Keratinocyte (primary cell): ENCODE data around the gene DPYSL4. TPM values are rescaled to one million over a fixed set of nuclear protein-coding genes. Genes with fewer than 3 reads are reported as not detected.

ENCODE experiments used
- DNase-seq: peaks from one replicate; pipeline ENCODE4 v3.0.0-alpha.2; 2011; ENCODE audit warnings: low read depth, missing footprints, low spot score
- FAIRE-seq: peaks from 2 replicates; lab custom pipeline; 2011; peaks lifted over from hg19 to GRCh38; lab: Jason Lieb, UNC
- H2AFZ ChIP-seq: 2 replicates; pipeline ENCODE4 v1.6.0; 2012; ENCODE audit warnings: low read length, control low read depth, inconsistent platforms; ENCODE audit not compliant: control insufficient read depth
- H3K27ac ChIP-seq: 2 replicates; pipeline ENCODE4 v1.5.1; 2011; ENCODE audit warnings: low read length; ENCODE audit not compliant: control insufficient read depth, insufficient read depth
- H3K27me3 ChIP-seq: 3 replicates; pipeline ENCODE4 v1.6.0; 2011; ENCODE audit warnings: low read length; ENCODE audit not compliant: control insufficient read depth, insufficient read depth; ENCODE audit errors: extremely low read depth
- H3K36me3 ChIP-seq, 2 experiments: 2 replicates in 1 of 2; 3 replicates in 1 of 2; pipeline ENCODE4 v1.5.1; 2011; ENCODE audit warnings: low read length in 2 of 2, mild to moderate bottlenecking in 1 of 2; ENCODE audit not compliant: control insufficient read depth in 2 of 2, insufficient read depth in 2 of 2; ENCODE audit errors: extremely low read depth in 1 of 2
- H3K4me1 ChIP-seq: 3 replicates; pipeline ENCODE4 v1.5.1; 2011; ENCODE audit warnings: low read length; ENCODE audit not compliant: control insufficient read depth, insufficient read depth; ENCODE audit errors: extremely low read depth
- H3K4me2 ChIP-seq: 3 replicates; pipeline ENCODE4 v1.6.0; 2011; ENCODE audit warnings: low read depth, low read length; ENCODE audit not compliant: control insufficient read depth, insufficient read depth; ENCODE audit errors: extremely low read depth
- H3K4me3 ChIP-seq, 3 experiments: fragments of 200-600 bp in 1 of 3; sonication (generic) in 1 of 3; 2 replicates in 2 of 3; 3 replicates in 1 of 3; pipeline ENCODE4 v1.5.1; 2011 to 2016; ENCODE audit warnings: low read length in 3 of 3, mild to moderate bottlenecking in 3 of 3, control low read depth in 2 of 3, inconsistent platforms in 1 of 3, low read depth in 1 of 3, mixed read lengths in 1 of 3, mixed run types in 1 of 3, moderate library complexity in 1 of 3; ENCODE audit not compliant: control insufficient read depth in 2 of 3, insufficient read depth in 2 of 3; ENCODE audit errors: extremely low read depth in 1 of 3
- H3K79me2 ChIP-seq: 2 replicates; pipeline ENCODE4 v1.6.0; 2012; ENCODE audit warnings: low read length; ENCODE audit not compliant: control insufficient read depth, insufficient read depth
- H3K9ac ChIP-seq: 3 replicates; pipeline ENCODE4 v1.6.0; 2011; ENCODE audit warnings: low read length; ENCODE audit not compliant: control insufficient read depth, insufficient read depth; ENCODE audit errors: extremely low read depth
- H3K9me1 ChIP-seq: 3 replicates; pipeline ENCODE4 v1.6.0; 2011; ENCODE audit warnings: low read length; ENCODE audit not compliant: control insufficient read depth, insufficient read depth; ENCODE audit errors: extremely low read depth
- H3K9me3 ChIP-seq: 2 replicates; pipeline ENCODE4 v1.5.1; 2012; ENCODE audit warnings: low read depth, low read length; ENCODE audit not compliant: control insufficient read depth
- H4K20me1 ChIP-seq: 3 replicates; pipeline ENCODE4 v1.6.0; 2011; ENCODE audit warnings: low read length; ENCODE audit not compliant: control insufficient read depth, insufficient read depth; ENCODE audit errors: extremely low read depth
- EZH2 ChIP-seq: IDR thresholded peaks from one replicate; pipeline ENCODE4 v1.6.1; 2012; ENCODE audit warnings: inconsistent platforms, mild to moderate bottlenecking, low read length, moderate library complexity
- dilution Hi-C: fragments of 300-500 bp; cut with MboI; formaldehyde crosslinking; loops from one replicate; pipeline ENCODE4 v1.7.0; 2020; ENCODE audit warnings: low sequenced_read_pairs; ENCODE audit not compliant: extremely low pct_ligation_motif_present
- polyA plus RNA-seq, 5 experiments: library from polyadenylated mRNA; depleted of rRNA in 3 of 5; stranded (reverse) in 3 of 5; stranded (forward) in 1 of 5; unstranded in 1 of 5; fragments of >200 nt; gene quantifications; 1 replicate in 1 of 5; 2 replicates in 3 of 5; 3 replicates in 1 of 5; pipeline versions ENCODE4 v1.2.1 to v1.2.3, GENCODE V29; 2011 to 2012; ENCODE audit warnings: missing spikeins in 2 of 5, low read depth in 1 of 5, low replicate concordance in 1 of 5
- TF ChIP-seq, protein P1 (sequence below), 3 experiments: IDR thresholded peaks in 1 of 3; conservative IDR thresholded peaks in 1 of 3; optimal IDR thresholded peaks in 1 of 3; 2 replicates in 2 of 3; 3 replicates in 1 of 3; pipeline versions ENCODE3 to v1.5.1; 2011; ENCODE audit warnings: low read length in 3 of 3, mild to moderate bottlenecking in 3 of 3, moderate library complexity in 2 of 3, control low read depth in 1 of 3, inconsistent platforms in 1 of 3; ENCODE audit not compliant: insufficient read depth in 2 of 3; ENCODE audit errors: extremely low read depth in 1 of 3

DPYSL4 gene
- polyA plus RNA-seq, 1 donor (not counting 4 experiments of a cell fraction or from before 2014, with no cell fraction given), result 7.4 TPM

DNA sequence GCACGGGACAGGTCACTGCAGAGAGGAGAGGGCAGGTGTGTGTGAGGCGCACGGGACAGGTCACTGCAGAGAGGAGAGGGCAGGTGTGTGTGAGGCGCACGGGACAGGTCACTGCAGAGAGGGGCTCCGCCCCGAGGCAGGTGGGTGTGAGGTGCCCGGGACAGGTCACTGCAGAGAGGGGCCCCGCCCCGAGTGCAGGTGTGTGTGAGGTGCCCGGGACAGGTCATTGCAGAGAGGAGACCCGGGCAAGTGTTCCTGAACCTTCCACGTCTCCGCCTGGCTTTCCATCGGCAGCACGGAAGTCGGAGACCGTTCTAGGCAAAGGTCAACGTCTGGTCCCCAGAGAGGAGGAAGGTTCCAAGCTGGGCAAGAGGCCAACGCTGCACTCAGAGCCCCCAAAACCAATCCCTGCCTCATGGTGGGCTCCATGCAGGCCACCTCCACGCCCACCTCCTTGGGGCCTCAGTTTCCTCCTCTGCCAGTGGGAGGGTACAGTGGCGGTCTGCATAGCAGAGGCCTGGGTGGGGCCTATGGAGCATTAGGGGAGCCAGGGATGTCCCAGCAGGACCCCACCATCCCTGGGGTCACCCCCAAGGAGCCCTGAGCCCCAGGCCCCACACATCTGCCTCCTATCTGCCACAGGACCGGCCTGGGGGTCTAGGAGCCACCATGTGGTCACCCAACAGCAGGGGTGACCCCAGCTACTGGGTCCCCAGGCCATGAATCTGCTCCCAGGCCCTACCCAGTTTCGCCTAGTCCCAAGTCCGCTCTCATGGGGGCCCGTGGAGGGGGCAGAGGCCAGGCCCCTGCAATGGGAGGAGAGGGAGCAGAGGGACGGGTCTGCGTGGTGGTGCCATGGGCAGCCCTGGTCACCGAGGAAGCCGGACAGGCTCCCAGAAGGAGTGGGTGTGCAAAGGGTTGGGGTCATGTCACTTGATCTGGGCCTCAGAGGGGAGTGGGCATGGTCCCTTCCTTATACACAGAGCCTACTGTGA lies 64.0 kb downstream of the DPYSL4 start:
- H3K27ac ChIP-seq, result no peak overlapping the region
- H3K4me2 ChIP-seq, result no peak overlapping the region
- H3K4me3 ChIP-seq, result no peak overlapping the region
- dilution Hi-C loops, result no loop called here
- H3K9me3 ChIP-seq, result no peaks in the 10 kb centered on the region
- DNase-seq, result no peak
- H3K9me1 ChIP-seq, result no peaks in the 10 kb centered on the region
- H4K20me1 ChIP-seq, result no peaks in the 10 kb centered on the region
- no peaks in the 10 kb centered on the region for H3K36me3 ChIP-seq
- TF ChIP-seq, protein P1, sequence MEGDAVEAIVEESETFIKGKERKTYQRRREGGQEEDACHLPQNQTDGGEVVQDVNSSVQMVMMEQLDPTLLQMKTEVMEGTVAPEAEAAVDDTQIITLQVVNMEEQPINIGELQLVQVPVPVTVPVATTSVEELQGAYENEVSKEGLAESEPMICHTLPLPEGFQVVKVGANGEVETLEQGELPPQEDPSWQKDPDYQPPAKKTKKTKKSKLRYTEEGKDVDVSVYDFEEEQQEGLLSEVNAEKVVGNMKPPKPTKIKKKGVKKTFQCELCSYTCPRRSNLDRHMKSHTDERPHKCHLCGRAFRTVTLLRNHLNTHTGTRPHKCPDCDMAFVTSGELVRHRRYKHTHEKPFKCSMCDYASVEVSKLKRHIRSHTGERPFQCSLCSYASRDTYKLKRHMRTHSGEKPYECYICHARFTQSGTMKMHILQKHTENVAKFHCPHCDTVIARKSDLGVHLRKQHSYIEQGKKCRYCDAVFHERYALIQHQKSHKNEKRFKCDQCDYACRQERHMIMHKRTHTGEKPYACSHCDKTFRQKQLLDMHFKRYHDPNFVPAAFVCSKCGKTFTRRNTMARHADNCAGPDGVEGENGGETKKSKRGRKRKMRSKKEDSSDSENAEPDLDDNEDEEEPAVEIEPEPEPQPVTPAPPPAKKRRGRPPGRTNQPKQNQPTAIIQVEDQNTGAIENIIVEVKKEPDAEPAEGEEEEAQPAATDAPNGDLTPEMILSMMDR (optimal IDR thresholded peaks at IDR 0.05 in 1 of 3, IDR thresholded peaks at IDR 0.05 in 1 of 3, conservative IDR thresholded peaks at IDR 0.05 in 1 of 3; ENCODE audit: extremely low read depth in 1 of 3, insufficient read depth in 2 of 3, low read length in 3 of 3), result no peak
- TF ChIP-seq EZH2, result no peak
- no peak overlapping the region for H3K9ac ChIP-seq
- H3K4me1 ChIP-seq, result no peaks in the 10 kb centered on the region
- no peaks in the 10 kb centered on the region for H3K79me2 ChIP-seq
- no peak for FAIRE-seq
- H3K27me3 ChIP-seq, result no peaks in the 10 kb centered on the region
- no peak overlapping the region for H2AFZ ChIP-seq

GRCh38 chr10:132251928-132252327 lies 65.2 kb downstream of the DPYSL4 start:
- H3K9me1 ChIP-seq, result no peaks in the 10 kb centered on the region
- H3K9me3 ChIP-seq, result no peaks in the 10 kb centered on the region
- H4K20me1 ChIP-seq, result no peaks in the 10 kb centered on the region
- H3K79me2 ChIP-seq, result no peaks in the 10 kb centered on the region
- no peak overlapping the region for H2AFZ ChIP-seq
- no peak overlapping the region for H3K4me2 ChIP-seq
- dilution Hi-C loops, result no loop called here
- FAIRE-seq (no peak), DNase-seq (no peak)
- no peak overlapping the region for H3K4me3 ChIP-seq
- H3K27ac ChIP-seq, result no peak overlapping the region
- H3K4me1 ChIP-seq, result no peaks in the 10 kb centered on the region
- H3K9ac ChIP-seq, result no peak overlapping the region
- no peaks in the 10 kb centered on the region for H3K36me3 ChIP-seq
- no peaks in the 10 kb centered on the region for H3K27me3 ChIP-seq
- TF ChIP-seq EZH2, result no peak
- TF ChIP-seq, protein P1 (optimal IDR thresholded peaks at IDR 0.05 in 1 of 3, IDR thresholded peaks at IDR 0.05 in 1 of 3, conservative IDR thresholded peaks at IDR 0.05 in 1 of 3; ENCODE audit: extremely low read depth in 1 of 3, insufficient read depth in 2 of 3, low read length in 3 of 3), result no peak
